HepG2 (cell line): ENCODE measurements around the gene PSD4. TPM values are rescaled to one million over a fixed set of nuclear protein-coding genes. Genes with fewer than 3 reads are reported as not detected.

Experiments used
- BRD4 ChIP-seq: sonication (generic); formaldehyde crosslinking; IDR thresholded peaks from 2 replicates; pipeline ENCODE4 v1.4.0; 2020; ENCODE audit warnings: missing genetic modification reagents
- DZIP1 ChIP-seq: sonication (generic); formaldehyde crosslinking; IDR thresholded peaks from 2 replicates; pipeline ENCODE4 v1.5.0; 2020; ENCODE audit warnings: mild to moderate bottlenecking, missing genetic modification reagents
- HMGA1 ChIP-seq: sonication (generic); formaldehyde crosslinking; conservative IDR thresholded peaks from 2 replicates; pipeline ENCODE4 v1.4.0; 2020; ENCODE audit warnings: missing genetic modification reagents
- IRF2 ChIP-seq: IDR thresholded peaks from 2 replicates; pipeline ENCODE4 v1.6.1; 2018; ENCODE audit warnings: missing genetic modification reagents, missing compliant biosample characterization
- KDM2A ChIP-seq: sonication (generic); formaldehyde crosslinking; IDR thresholded peaks from 2 replicates; pipeline ENCODE4 v1.4.0; 2020; ENCODE audit warnings: low read depth, missing genetic modification reagents, borderline replicate concordance
- NFIB ChIP-seq: sonication (generic); formaldehyde crosslinking; IDR thresholded peaks from 2 replicates; pipeline ENCODE4 v1.9.0; 2021; ENCODE audit warnings: missing genetic modification reagents, mild to moderate bottlenecking, borderline replicate concordance
- NR3C1 ChIP-seq: sonication (generic); formaldehyde crosslinking; IDR thresholded peaks from 2 replicates; pipeline ENCODE4 v1.4.0; 2020; ENCODE audit warnings: missing genetic modification reagents
- NRL ChIP-seq: sonication (generic); formaldehyde crosslinking; IDR thresholded peaks from 2 replicates; pipeline ENCODE4 v1.5.0; 2020; ENCODE audit warnings: missing genetic modification reagents, mild to moderate bottlenecking, moderate library complexity, borderline replicate concordance
- SKIL ChIP-seq: sonication (generic); formaldehyde crosslinking; IDR thresholded peaks from 2 replicates; pipeline ENCODE4 v1.8.0; 2022; ENCODE audit warnings: missing genetic modification reagents, mild to moderate bottlenecking, moderate library complexity, borderline replicate concordance
- THAP7 ChIP-seq: sonication (generic); formaldehyde crosslinking; IDR thresholded peaks from 2 replicates; pipeline ENCODE4 v1.8.1; 2023; ENCODE audit warnings: mild to moderate bottlenecking, missing genetic modification reagents
- ZBTB25 ChIP-seq: IDR thresholded peaks from 2 replicates; pipeline ENCODE4 v1.6.1; 2018; ENCODE audit warnings: missing genetic modification reagents
- ZNF136 ChIP-seq: sonication (generic); formaldehyde crosslinking; IDR thresholded peaks from 2 replicates; pipeline ENCODE4 v1.8.1; 2022; ENCODE audit warnings: low read depth, mild to moderate bottlenecking, moderate library complexity, missing genetic modification reagents
- ZNF160 ChIP-seq: sonication (generic); formaldehyde crosslinking; IDR thresholded peaks from 2 replicates; pipeline ENCODE4 v1.8.0; 2022; ENCODE audit warnings: mild to moderate bottlenecking, inconsistent platforms, missing genetic modification reagents
- ZNF33B ChIP-seq: sonication (generic); formaldehyde crosslinking; IDR thresholded peaks from 2 replicates; pipeline ENCODE4 v1.5.1; 2020; ENCODE audit warnings: mild to moderate bottlenecking, missing genetic modification reagents
- ZNF432 ChIP-seq: sonication (generic); formaldehyde crosslinking; IDR thresholded peaks from 2 replicates; pipeline ENCODE4 v1.5.0; 2020; ENCODE audit warnings: missing genetic modification reagents, mild to moderate bottlenecking, borderline replicate concordance
- ZNF609 ChIP-seq: sonication (generic); formaldehyde crosslinking; IDR thresholded peaks from 2 replicates; pipeline ENCODE4 v1.4.0; 2020; ENCODE audit warnings: mild to moderate bottlenecking, missing genetic modification reagents, borderline replicate concordance
- polyA plus RNA-seq, 8 experiments: library from polyadenylated mRNA; depleted of rRNA in 3 of 8; stranded (reverse) in 7 of 8; unstranded in 1 of 8; fragments of >200 nt; fragmentation: Illumina TruSeq in 4 of 8; extraction: Trizol in 4 of 8; gene quantifications; 2 replicates each; pipeline versions ENCODE4 v1.2.1 to v1.2.3, GENCODE V29; 2011 to 2016; ENCODE audit warnings: low read depth in 4 of 8, missing spikeins in 1 of 8, mixed read lengths in 1 of 8; ENCODE audit not compliant: insufficient read depth in 1 of 8
- total RNA-seq, 5 experiments: library from RNA; depleted of rRNA; stranded (reverse); fragments of >200 nt; fragmentation: Illumina TruSeq; extraction: Trizol; gene quantifications; 2 replicates each; pipeline ENCODE4 v1.2.3, GENCODE V29; 2016; ENCODE audit warnings: low read depth in 1 of 5

The PSD4 gene
- total and polyA plus RNA-seq, 2 of the 13 experiments (the other 11 are each of a cell fraction or from before 2014, with no cell fraction given): 5.8 to 9.4 TPM

- peak; percentile 51; the same call in 1 of the 2 replicates for TF ChIP-seq ZNF609 (CRISPR knock-in tag)
- TF ChIP-seq NR3C1 (CRISPR knock-in tag): no peak
- no peak for TF ChIP-seq HMGA1 (CRISPR knock-in tag)
- 0 out of 2 replicates have a peak, but pooled peaks have one; percentile 28 for TF ChIP-seq ZNF33B (CRISPR knock-in tag)
- peak; percentile 48; the same call in 1 of the 2 replicates for TF ChIP-seq KDM2A
- peak; percentile 92; the same call in 1 of the 2 replicates for TF ChIP-seq BRD4 (CRISPR knock-in tag)
- TF ChIP-seq SKIL (CRISPR knock-in tag): no peak
- 0 out of 2 replicates have a peak, but pooled peaks have one; percentile 62 for TF ChIP-seq ZNF160 (CRISPR knock-in tag)
- TF ChIP-seq NRL (CRISPR knock-in tag): no peak
- TF ChIP-seq IRF2: peak; percentile 42; the same call in 1 of the 2 replicates
- no peak for TF ChIP-seq DZIP1 (CRISPR knock-in tag)
- TF ChIP-seq ZBTB25: peak; percentile 44; the same call in 1 of the 2 replicates
- TF ChIP-seq ZNF432 (CRISPR knock-in tag): no peak
- TF ChIP-seq THAP7 (CRISPR knock-in tag): peak; percentile 12; the same call in 1 of the 2 replicates
- no peak for TF ChIP-seq ZNF136 (CRISPR knock-in tag)
- TF ChIP-seq NFIB (CRISPR knock-in tag): no peak
These were observed 46.3 kb downstream of the PSD4 start (continued) for GRCh38 chr2:113219889-113220641.
